HuH-7.5 (cell line): ENCODE results near the gene SOX8.

Experiments used
- DNase-seq: peaks from one replicate; pipeline ENCODE4 v3.0.0; 2011; ENCODE audit warnings: low spot score

Gene SOX8

DNA sequence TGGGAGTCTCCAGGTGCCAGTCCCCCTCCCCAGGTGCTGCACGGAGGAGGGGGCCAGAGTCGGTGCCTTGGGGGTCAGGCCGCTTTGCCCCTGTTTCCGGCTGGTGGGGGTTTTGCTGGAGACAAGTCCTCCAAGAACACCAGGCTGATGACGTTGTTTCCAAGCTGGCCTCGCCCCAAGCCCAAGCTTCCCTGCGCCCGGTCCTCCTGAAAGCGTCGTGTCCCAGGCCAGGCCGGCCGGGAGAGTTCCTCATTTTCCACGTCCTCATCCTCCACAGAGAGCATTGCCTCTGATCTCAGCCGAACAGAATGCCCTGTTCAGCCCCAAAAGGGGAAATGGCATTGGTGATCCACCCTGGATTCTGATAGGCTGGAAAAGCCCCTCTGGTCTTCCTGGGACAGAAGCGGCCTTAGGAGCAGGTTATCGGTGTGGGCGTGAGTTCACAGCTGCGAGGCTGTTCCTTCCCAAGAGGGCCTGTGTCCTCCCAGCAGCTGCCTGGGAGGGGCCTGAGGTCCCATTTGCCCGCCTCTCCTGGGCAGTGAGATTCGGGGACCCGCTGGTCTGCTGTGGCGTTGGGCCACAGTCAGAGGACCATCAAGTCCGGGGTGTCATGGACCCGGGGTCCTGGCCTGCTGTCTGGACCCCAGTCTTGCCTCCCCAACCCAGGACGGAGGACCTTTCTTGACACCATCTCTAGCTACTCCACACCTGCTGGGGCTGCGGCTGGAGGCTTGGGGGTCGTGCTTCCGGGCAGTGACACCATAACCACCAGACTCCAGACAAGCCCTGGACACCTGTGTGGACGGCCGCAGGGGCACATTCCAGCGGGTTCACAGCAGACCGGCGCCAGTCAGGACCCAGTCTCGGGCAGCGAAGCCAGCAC is 7.1 kb downstream of the SOX8 start:
- no peak for DNase-seq

DNA sequence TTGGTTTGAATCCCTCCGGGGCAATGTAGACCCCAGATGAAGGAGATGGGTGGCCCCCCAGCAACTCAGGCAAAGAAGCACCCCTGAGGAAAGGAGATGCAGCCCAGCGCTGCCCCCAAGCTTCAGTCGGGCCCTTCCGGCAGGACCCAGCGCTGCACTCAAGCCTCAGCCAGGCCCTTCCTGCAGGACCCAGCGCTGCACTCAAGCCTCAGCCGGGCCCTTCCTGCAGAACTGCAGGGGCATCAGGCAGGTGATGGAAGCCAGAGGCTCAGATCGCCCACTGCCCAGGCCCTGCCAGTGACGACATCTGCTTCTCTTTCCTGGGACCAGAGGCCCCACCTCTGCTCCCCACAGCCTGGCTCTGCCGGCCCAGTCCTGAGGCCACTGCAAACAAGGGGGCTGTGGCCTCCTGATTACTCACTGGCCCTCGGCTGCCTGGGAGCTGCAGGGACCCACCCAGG is 7.8 kb downstream of the SOX8 start:
- DNase-seq: no peak

DNA sequence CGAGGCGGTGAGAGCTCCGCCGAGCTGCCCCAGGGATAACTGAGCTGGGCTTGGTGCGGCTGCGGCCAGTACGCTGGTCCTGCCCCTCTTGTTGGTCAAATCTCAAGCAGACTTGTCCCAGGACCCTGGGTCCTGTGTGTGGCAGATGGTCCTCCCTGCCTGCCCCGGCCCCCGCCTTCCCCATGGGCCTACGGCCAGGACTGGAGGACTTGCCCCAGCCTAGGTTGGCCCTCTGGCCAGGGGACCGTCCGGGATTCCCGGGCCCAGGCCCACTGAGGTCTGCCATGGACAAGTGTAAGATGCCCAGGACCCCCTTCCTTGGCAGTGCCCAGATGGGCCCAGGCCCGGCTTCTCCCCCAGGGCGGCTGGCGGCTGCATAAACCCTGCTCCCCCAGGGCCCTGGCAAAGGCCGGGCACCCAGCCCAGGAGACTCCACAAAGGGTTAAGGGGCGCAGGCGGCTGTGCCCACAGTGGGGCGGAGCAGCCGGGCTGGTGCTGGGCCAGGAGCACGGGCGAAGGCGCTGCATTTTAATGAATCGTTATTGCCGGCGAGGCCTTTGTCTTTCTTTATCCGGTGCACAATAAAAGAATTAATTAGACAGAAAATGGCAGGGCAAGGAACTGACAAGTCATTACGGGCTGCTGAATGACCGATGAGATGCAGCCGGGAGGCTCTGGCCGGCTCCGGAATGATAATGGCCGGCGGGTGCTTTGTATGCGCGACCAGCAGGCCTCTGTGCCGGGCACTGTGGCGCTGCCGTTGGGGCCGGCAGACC is 9.1 kb downstream of the SOX8 start:
- DNase-seq: no peak

DNA sequence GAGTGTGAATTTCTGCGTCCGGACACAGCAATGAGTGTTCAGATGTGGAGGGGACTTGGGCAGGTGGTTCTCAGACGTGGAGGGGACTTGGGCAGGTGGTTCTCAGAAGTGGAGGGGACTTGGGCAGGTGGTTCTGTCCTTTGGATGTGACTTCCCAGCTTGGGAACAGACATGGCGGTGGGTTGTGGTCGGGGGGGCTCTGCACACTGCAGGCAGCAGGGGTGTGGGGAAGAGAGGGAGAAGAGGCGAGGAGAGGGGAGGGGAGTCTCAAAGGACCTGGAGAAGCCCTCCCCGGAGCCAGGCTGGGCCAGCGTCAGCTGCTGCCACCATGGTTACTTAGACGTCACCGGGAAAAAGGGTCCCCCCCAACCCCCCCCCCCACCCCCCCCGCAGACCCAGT is 9.8 kb downstream of the SOX8 start:
- no peak for DNase-seq

DNA sequence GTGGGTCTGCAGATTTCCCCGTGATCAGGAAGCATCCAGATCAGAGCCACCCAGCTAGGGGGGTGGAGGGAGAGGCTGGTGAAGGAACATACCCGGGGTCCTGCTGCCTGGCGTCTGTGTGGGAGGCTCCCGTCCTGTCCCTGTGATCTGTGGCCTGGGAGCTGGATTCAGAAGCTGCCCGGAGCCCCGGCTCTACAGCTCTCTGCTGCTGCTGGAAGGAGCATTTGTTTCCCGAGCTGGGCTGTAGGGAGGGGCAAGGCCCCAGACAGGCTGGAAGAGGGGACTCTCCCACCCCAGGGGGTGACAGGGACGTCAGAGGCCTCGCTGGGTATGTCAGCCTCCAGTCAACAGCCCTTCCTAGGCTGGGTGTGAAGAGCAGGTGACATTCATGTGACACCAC is 10.2 kb downstream of the SOX8 start:
- DNase-seq: no peak

DNA sequence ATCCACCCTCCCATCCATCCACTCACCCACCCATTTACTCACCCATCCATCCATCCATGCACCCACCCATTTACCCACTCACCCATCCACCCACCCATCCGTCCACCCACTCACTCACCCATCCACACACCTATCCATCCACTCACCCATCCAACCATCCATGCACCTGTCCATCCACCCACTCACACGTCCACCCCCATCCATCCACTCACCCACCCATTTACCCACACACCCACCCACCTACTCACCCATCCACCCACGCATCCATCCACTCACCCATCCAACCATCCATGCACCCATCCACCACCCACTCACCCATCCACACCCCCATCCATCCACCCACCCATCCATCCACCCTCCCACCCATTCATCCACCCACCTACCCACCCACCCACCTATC is 12.2 kb downstream of the SOX8 start:
- DNase-seq: no peak

DNA sequence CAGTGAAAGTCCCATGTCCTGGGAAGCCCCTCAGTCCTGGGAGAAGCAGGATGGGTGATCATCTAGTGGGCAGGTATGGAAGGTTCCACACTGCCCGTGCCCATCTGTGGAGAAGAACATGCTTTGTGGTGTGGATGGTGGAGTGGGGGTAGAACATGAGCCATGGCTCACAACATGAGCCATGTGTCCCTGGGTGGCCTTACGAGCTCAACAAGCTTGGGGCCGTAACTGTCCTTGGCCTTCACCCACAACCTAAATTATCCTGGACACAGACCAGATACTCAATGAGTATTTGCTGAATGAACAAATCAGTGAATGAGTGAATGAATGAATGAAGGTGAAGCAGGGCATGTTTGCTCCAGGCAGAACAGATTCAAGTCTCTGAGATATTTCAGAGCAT is 13.5 kb downstream of the SOX8 start:
- DNase-seq: no peak

DNA sequence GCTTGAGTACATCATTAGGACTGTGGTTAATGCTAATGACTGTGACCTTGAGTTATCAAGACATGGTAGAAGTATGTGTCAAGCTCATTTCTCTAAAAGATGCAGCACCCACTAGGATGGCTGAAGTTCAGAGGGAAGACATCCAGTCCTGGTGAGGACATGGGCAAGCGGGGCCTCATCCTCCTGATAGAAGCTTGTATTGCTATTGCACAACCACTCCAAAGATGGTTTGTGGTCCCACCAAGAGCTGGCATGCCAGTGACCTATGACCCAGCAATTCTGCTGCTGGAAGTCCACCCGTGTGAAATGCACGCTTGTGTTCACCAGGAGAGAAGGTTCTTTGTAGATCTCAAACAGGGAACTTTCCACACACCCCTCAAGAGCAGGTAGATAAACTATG is 14.2 kb downstream of the SOX8 start:
- no peak for DNase-seq

DNA sequence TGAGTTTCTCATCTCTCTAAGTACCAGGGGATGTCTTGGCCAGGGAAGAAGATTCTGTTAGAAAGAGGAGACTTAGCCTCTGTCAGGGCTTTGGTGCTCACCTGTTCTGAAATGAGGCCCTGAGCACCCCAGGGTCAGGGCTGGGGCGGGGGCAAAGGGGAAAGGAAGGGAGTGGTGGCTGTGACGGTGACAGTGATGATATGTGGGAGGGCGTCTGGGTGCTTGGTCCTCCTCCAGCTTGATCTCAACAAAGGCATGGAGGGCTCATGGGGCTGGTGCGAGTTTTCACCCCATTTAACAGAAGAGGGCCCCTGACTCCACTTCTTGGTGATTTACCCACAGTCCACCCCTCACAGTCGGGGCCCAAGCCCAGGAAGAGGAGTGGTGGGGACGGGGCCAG is 15.1 kb downstream of the SOX8 start:
- DNase-seq: no peak

DNA sequence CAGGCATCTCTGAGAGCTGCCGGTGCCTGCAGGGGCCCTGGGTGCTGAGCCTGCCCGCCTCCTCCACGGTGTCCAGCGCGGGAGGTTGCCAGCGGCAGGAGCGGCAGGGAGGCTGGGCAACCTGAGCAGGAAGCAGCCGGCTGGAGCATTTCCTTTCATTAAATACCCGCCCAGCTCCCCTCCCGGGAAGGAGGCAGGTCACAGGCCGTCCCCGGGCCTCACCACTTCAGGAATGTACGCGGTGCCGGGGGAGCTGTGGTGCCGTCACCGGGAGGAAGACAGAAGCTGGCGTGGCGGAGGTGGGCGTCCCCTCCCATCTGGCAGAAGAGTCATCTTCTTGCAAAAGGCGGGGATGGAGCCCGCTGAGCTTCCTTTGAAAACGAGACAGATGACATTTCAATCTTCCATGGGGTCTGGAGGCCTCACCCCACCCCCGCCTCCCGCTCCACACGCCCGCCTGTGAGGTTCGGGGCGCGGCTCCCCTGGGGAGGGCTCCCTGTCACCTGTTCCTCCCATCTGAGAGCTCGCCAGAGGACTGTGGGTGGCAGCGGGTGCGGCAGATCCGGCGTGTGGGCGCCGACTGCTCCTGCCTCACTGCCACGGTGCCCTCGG is 16.0 kb downstream of the SOX8 start:
- DNase-seq: no peak

DNA sequence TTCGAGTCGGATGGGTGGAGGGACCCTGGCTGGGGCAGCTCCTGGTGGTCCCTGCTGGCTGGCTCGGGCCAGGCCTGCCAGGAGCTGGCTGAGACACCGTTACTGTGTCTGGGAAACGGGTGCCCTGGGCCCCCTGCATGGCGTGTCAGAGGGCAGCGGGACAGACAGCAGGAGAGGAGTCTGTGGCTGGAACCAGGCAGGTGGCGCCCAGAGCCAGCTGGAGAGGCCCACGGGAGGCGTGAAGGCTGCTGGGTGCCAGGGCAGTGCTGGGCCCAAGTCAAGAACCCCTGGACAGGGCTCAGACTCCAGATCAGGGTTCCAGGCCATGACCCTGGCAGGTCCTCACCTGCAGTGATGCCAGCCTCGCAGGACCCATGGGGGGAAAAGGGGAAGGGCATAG is 16.6 kb downstream of the SOX8 start:
- DNase-seq: no peak

DNA sequence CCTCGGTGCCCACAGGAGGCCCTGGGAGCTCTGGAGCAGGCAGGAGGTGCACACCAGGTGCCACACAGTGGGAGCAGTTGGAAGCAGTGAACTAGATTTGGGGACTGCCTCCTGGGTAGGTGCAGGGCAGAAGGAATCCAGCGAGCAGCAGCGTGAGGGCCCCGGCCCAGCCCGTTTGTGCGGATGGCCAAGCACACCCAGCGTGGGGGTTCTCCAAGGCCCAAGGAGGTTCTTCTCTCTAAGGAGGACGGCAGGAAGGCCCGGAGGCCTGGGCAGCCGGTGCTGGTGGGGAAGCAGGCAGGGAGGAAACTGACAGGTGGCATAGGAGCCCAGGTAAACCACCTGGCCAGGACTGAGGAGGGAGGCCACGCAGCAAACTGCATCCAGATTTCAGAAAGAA is 17.0 kb downstream of the SOX8 start:
- DNase-seq: no peak

DNA sequence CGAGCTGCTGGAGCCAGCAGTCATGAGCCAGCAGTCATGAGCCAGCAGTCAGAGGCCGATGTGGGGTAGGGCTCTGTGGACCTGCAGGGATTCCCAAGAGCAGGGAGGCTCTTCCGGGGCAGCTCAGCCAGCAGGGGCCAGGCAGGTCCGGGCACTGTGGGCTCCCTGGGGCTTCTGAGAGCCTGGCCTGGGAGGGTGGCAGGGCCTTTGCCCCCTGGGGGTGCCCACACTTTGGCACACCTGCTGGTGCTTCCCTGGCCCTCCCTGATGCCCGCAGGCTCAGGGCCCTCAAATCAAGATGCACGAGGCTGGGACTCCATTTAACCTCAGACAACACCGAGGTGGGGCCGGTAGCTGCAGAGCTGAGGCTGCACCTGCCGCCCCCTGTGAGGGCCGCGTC is 18.1 kb downstream of the SOX8 start:
- DNase-seq: no peak

DNA sequence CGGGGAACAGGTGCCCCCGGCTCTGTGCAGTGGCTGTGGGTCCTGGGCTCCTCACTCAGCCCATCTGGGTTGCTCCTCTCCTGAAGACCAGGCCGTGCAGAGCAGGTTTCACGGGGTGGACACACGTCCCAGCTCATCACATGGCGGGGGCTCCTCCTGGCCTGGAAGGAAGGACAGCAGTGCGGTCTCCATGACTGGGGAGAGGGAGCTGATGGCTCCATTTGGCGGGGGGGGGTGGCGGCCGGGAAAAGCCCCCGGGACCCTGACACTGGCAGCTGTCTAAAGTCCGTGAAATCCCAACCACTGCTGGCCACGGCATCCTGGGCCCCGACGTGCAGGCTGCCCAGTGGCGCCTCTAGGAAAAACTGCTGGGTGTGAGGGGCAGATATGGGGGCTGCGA is 19.0 kb downstream of the SOX8 start:
- DNase-seq: no peak

DNA sequence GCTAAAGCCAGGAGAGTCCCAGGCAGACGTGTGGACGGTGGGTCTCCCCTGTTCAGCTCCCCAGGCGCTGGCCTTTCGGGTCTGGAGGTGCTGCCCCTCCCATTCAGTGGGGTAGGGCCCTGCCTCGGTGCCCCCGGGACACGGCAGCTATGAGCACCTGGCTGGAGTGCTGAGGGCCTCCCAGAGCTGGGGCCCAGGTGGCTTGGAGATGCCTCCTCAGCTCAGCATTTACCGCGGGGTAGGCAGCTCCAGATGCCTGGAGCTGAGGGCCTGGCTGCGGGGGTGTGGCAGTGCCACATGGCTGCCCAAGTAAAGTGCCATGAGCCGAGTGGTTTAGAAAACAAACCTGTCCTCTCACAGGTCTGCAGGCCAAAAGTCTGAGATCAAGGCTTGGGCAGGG is 19.5 kb downstream of the SOX8 start:
- no peak for DNase-seq

DNA sequence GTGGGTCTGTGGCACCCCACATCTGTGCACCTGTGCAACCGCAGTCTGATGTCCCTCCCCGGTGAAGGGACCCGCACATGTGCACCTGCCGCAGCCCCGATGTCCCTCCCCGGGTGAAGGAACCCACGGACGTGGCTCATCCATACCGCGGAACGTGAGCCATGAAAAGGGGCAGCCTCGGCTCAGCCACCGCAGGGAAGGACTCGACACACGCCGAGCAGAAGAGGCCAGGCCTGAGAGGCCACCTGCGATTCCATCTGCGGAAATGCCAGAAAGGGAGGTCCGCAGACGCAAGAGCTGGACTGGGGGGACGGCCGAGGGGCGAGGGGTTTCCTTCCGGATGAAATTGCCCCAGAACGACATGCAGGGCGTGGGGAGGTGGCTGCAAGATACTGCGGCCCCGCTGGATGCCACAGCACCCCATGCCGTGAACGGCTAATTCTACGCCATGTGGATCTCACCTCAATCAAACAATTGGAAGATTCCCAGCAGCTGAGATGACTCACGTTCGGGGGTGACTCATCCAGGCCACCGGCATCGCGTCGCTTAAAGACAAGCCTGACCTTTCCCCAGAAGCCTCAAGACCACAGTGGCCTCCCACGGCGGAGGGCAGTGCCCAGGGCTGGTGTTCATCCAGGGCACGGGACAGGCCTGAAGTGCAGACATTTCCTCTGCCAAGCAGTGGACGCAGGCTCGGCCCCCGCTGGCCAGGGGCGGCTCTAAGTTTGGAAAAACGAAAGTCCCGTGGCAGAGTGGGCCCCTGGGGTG is 21.0 kb downstream of the SOX8 start:
- DNase-seq: no peak

DNA sequence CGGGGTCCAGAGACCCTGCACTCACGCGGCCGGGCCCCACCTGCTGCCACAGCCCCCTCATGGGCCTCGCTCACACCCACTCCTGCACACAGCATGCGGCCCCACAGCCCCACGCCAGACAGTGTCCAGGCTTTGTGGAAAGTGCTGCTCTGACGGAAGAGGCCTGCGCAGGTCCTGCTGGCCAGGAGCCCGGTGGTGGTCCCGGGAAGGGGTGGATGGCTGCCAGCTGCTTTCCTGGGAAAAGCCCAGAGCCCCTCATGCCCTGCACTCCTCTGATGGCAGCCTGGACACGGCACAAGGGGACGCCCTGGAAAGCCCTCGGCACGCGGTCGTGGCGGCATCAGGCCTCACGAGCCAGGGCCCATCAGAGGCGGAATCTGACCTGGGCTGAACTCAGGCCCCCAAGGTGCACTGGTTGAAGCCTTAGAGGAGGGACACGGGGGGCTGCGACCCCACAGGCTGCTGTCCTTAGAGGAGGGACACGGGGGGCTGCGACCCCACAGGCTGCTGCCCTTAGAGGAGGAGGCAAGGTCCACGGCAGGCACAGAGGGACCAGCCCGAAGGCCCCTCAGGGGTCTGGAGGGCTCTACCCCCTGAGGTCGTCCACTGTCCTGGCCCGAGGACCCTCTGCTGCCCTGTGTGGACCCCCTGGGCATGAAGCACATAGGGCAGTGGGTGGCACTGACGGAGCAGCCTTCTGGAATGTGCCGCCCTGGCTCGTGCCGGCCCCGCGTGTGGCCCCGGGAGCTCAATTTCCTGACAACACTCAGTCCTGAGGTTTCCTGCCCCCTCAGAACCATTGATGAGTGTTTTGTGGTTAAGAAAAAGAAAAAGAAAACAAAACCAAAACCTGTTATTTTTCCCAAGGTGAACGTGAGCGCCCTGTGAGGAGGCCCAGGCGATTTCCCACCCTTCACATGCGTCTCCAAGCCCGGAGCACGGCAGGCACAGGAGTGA is 22.1 kb downstream of the SOX8 start:
- DNase-seq: no peak

DNA sequence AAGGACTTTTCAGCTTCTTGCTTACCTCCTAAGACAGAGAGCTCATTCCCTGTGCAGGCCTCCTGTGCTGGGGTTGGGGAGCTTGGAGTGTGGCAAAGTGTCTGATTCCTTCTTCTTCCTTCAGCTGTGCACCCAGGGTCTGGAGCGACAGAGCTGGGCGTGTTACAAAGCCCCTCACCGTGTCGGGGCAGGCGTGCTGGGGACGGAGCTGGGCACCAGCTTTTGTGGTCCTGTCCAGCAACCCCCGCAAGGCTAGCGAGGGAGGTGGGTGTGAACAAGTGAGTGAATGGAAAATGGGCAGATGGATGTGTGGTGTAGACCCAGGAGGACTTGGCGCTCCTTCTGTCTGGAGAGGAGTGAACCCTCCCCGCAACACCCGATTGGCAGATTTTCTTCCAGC is 23.7 kb downstream of the SOX8 start:
- DNase-seq: no peak

DNA sequence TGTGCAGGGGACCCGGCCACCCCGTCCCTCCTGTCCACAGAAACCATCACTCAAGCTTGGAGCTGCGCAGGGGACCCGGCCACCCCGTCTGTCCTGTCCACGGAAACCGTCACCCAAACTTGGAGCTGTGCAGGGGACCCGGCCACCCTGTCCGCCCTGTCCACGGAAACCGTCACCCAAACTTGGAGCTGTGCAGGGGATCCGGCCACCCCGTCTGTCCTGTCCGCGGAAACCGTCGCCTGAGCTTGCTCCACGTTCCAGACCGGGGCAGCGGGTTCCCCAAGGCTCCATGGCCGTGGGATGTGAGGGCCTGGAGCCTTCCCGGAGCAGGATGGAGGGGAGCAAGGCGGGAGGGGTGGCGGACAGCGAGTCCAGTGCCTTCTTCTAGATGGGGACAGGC is 25.2 kb downstream of the SOX8 start:
- DNase-seq: no peak

DNA sequence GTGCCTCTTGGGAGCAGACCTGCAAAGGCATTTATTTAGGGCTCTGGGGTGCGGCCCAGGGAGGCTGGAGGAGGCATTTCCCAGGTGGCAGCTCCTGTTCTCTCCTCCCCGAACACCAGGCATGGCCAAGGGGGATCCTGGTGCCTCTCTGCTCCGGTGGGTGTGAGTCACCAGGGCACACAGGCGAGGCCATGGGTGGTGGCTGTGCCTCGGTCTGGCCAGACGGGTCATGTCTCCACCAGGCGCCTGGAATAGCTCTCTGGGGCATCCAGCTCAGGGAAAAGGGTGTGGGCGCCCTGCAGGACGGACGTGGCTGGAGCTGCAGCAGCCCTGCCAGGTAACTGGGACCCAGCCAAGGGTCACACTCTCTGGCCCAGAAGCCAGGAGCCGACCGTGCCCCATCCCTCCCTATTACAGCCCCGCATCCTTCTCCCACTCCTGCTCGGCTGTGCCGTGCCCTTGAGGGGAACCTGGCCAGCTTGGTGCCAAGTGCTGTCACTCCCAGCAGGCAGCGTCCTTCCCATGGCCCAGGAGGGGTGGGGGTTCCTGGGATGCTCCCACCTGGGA is 25.8 kb downstream of the SOX8 start:
- no peak for DNase-seq

DNA sequence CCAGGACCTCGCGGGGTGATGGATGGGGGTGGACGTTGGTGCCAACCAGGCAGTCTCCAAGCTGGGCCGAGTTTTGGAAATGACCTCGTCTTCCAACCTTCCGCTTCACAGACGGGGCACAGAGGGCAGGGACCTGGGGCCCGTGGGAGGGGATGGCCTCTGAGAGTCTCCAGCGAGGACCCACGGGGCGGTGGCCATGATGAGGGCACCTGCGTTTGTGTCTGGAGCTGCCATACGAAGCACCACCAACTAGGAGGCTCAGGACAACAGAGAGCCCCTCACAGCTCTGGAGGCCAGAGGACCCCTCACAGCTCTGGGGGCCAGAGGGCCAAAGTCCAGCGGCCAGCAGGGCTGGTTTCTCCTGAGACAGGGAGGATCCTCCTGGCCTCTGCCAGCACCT is 26.5 kb downstream of the SOX8 start:
- DNase-seq: no peak
